Lower leg skin (tissue), 3 donors: ENCODE measurements around the gene FBXL20.

Experiments
- POLR2A ChIP-seq, 2 donors: fragments of 450-650 bp; IDR thresholded peaks; one replicate each; pipeline ENCODE4 v1.6.1; 2016 to 2017; ENCODE audit warnings: antibody characterized with exemption in 2 of 2, mild to moderate bottlenecking in 1 of 2, moderate library complexity in 1 of 2
- TF ChIP-seq, protein P1 (sequence below), 3 donors: fragments of 450-650 bp; IDR thresholded peaks; one replicate each; pipeline ENCODE4 v1.5.1; 2016; ENCODE audit warnings: antibody characterized with exemption in 3 of 3, mild to moderate bottlenecking in 3 of 3, moderate library complexity in 2 of 3

DNA sequence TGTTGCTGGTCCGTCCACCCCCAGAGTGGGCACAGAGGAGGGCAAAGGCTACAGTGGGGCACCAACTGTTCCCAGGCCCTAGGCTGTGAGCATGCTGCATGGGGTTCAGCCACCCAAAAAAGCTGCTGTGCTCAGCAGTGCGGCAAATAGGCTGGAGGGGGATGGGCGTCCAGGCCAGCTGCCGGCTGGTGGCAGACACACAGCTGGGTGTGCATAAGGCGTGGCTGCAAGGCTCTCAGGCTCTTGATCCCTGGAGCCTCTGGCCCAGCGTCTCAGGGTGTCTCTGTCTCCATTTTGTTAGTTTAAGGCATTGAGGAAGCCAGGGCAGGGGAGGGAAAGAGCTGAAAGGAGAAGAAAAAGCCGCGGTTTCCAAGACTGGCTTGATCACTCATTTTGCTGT, 192.5 kb downstream of the FBXL20 start:
- TF ChIP-seq, protein P1, sequence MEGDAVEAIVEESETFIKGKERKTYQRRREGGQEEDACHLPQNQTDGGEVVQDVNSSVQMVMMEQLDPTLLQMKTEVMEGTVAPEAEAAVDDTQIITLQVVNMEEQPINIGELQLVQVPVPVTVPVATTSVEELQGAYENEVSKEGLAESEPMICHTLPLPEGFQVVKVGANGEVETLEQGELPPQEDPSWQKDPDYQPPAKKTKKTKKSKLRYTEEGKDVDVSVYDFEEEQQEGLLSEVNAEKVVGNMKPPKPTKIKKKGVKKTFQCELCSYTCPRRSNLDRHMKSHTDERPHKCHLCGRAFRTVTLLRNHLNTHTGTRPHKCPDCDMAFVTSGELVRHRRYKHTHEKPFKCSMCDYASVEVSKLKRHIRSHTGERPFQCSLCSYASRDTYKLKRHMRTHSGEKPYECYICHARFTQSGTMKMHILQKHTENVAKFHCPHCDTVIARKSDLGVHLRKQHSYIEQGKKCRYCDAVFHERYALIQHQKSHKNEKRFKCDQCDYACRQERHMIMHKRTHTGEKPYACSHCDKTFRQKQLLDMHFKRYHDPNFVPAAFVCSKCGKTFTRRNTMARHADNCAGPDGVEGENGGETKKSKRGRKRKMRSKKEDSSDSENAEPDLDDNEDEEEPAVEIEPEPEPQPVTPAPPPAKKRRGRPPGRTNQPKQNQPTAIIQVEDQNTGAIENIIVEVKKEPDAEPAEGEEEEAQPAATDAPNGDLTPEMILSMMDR (IDR thresholded peaks at IDR 0.05), result no peak
- no peak for TF ChIP-seq POLR2A (IDR thresholded peaks at IDR 0.05)
